ENCODE measurements around the gene WIPF1.

The WIPF1 gene

GRCh38 chr2:174623106-174623637 lies 25.6 kb upstream of the WIPF1 start:
- no peak for DNase-seq (ENCODE audit: low read depth, low spot score)

GRCh38 chr2:174621323-174621722 lies 23.7 kb upstream of the WIPF1 start:
- no peak for DNase-seq (ENCODE audit: low read depth, low spot score)

DNA sequence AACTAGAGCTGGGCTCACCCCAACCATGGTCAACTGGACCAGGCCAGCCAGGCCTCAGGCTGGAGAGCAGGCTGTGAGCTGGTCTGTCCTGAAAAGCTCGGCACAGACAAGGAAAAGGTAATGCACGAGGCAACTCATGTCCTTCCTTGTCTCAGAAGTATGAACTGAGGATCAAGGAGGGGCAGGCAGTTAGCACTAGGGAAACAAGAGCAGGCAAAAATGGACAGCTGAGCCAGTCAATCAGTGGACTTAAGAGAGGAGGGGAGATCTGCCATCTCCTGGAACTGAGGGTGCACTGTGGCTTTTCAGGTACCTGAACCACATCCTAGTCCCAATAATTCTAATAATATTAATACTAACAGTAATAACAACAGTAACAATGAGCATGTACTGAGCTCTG lies 20.6 kb upstream of the WIPF1 start:
- no peak for DNase-seq (ENCODE audit: low read depth, low spot score)

- DNase-seq (ENCODE audit: low read depth, low spot score) = no peak
These were observed 20.1 kb upstream of the WIPF1 start for GRCh38 chr2:174617718-174618117.

- no peak for DNase-seq (ENCODE audit: low read depth, low spot score)
These were observed 19.5 kb upstream of the WIPF1 start for GRCh38 chr2:174617120-174617519.

GRCh38 chr2:174615871-174616436 lies 18.4 kb upstream of the WIPF1 start:
- DNase-seq (ENCODE audit: low read depth, low spot score) = no peak

DNA sequence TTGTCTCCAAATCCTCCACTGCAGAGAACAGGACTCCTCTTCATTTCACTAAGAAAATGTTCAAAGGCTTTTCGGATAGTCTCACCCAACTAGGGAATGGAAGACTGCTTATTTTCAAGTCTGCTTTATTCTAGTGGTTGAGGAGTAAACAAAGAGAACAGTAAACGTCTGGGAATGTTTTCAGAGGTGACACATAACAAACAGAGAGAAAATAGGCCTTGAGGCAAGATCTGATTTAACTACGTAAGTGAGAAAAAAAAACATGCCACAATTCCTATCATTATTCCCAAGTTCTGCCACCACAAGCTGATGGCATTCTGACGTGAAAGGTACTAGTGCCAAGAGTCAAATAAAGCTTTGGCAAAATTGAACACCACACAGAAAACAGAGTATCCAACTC lies 16.7 kb upstream of the WIPF1 start:
- no peak for DNase-seq (ENCODE audit: low read depth, low spot score)

DNA sequence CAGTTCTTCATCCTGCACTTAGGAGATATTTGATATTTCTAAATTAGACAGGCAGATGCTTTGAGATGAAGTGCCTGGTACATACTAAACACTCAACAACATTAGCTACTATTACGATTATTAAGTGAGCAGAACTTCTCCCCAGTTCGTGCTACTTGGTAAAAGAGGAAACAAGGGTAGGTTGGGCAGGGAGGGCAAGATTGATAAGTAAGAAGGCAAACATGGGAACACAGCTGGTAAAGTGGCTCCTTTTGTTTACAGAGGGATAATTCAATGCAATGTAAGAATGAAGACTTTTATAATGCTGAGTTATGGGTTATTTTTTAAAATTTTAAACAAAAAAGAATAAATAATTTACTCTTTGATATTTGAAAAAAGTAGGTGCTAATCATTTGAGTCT lies 15.9 kb upstream of the WIPF1 start:
- no peak for DNase-seq (ENCODE audit: low read depth, low spot score)

DNA sequence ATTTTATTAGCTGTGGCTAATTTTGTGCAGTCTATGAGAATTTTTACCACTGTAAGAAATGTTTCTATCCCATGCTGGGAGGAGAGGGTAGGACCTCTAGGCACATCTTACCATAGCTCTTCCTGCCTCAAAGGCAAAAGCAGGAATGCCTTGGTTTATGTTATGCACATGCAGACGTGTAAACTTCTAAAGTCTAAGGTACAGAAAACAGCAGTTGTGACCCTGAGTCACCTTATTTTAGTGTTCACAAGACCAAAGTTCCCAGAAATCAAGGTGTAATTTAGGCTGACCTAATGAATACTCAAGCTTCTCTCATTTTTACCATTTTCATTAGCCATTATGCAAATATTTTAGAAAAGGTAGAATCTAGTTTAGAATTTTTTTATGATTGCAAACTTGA lies 15.4 kb upstream of the WIPF1 start:
- no peak for DNase-seq (ENCODE audit: low read depth, low spot score)

DNA sequence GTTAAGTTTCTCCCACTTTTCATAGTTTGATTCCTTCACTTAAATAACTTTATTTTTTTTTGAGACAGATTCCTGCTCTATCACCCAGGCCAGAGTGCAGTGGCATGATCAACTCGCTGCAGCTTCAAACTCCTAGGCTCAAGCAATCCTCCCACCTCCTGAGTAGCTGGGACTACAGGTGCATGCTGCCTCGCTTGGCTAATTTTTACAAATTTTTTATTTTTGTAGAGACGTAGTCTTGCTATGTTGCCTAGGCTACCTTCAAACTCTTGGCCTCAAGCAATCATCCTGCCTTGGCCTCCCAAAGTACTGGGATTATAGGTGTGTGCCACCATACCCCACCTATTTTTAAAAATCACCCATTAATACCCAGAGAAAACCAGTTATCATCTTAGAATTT lies 14.2 kb upstream of the WIPF1 start:
- no peak for DNase-seq (ENCODE audit: low read depth, low spot score)

DNA sequence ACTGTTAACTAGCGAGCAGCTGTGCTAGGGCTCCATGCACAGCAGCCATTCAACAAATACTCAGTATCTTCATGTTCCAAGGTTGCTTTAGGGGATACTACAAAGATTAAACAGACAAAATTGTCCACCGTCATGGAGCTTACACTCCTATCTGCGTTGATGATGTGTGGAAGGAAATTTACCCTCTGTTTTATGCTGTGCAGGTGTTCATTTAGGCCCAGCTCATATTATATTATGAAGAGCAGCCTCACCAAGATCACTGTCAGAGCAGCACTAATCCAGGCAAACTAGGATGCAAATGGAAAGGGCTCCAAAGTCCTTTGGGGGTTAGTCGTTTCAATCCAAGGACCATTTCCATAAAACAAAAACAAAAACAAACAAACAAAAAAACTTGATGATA lies 13.4 kb upstream of the WIPF1 start:
- DNase-seq (ENCODE audit: low read depth, low spot score) = no peak

- no peak for DNase-seq (ENCODE audit: low read depth, low spot score)
These were observed 12.8 kb upstream of the WIPF1 start for GRCh38 chr2:174610243-174610995.

GRCh38 chr2:174609261-174609660 lies 11.7 kb upstream of the WIPF1 start:
- no peak for DNase-seq (ENCODE audit: low read depth, low spot score)

- DNase-seq (ENCODE audit: low read depth, low spot score) = no peak
These were observed 11.2 kb upstream of the WIPF1 start for GRCh38 chr2:174608866-174609214.

GRCh38 chr2:174607989-174608865 lies 10.6 kb upstream of the WIPF1 start:
- no peak for DNase-seq (ENCODE audit: low read depth, low spot score)

- no peak for DNase-seq (ENCODE audit: low read depth, low spot score)
These were observed 10.0 kb upstream of the WIPF1 start for GRCh38 chr2:174607584-174607983.

GRCh38 chr2:174606336-174606735 lies 8.7 kb upstream of the WIPF1 start:
- DNase-seq (ENCODE audit: low read depth, low spot score) = no peak

- no peak for DNase-seq (ENCODE audit: low read depth, low spot score)
These were observed 8.1 kb upstream of the WIPF1 start for GRCh38 chr2:174605687-174606086.

DNA sequence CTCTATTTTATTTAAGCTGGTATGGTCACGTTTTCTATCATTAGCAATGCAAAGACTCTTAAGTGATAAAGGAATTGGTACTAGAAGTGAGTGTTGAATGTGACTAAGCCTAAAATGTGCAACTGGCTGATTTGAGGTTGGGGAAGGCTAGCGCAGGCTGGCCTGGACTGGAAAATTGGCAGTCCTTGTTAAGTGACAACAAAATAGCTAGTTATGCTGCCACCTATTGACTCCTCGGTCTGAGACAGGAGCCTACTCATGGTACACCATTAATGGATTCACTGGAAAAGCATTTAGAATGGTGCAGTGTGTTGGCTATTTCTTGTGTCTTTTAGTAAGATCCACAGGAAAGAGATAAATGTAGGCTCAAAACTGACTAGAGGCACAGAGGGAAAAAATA lies 5.7 kb upstream of the WIPF1 start:
- no peak for DNase-seq (ENCODE audit: low read depth, low spot score)

DNA sequence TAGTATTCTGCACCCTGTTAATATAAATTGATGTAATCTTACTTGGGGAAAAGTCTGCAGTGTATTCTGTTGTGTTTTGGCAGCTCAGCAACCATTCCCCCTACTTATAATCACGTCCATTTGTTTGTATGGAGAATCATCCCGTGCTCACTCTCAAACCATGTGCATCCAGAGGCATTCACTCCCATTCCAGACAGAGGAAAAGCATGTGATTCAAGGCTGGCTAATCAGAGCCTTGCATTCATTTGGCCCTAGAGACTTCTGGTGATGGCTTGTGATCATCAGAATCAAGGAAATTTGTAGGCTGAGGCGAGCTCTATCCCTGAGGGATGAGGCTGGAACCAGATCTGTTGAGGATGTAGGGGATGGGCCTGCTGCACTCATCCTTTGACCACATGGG lies 5.1 kb upstream of the WIPF1 start:
- DNase-seq (ENCODE audit: low read depth, low spot score) = no peak

DNA sequence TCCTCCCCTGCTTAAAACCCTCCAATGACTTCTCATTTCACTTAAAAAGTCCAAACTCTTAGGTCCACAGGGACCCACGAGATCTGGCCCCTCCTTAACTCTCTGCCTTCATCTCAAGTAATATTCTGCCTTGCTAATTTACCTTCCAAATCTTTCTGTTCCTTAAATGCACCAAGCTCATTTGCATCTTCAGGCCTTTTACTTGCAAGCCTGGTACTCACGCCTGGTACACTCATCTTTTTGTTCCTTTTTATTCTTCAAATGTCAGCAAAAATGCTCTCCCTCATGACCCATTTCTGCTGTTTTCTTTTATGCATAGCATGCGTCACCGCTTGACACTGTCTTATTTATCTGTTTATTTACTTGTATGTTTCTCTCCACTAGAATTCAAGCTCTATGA lies 2.7 kb upstream of the WIPF1 start:
- no peak for DNase-seq (ENCODE audit: low read depth, low spot score)

GRCh38 chr2:174599310-174599921 lies 1.8 kb upstream of the WIPF1 start:
- no peak for DNase-seq (ENCODE audit: low read depth, low spot score)

Measured in activated naive CD8-positive, alpha-beta T cell treated with anti-CD3 and anti-CD28 coated beads, Interleukin-2, amount 50 U/mL, for 16 hours (primary cell).